Measurements from ENCODE around the gene SEMA5A.

SEMA5A gene

DNA sequence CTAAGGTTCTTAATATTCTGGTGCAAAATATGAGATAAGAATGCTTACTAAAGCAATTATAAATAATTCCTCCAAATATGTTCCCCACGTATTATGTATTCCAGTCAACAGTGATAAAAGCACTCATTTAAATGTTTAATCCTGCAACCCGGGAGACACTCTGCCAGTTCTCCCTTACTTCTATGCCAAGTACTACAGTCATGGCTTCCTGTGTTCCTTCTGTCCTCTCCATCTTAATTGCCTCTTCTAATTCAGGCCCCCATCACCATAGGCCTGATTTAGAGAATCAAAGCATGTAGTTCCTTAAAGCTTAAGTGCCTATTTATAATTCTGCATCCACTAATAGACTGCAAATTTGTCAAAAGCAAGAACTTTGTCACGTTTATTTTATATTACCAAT is 474.8 kb downstream of the SEMA5A start:
- POLR2A ChIA-PET, result no interaction called here
- no peak for TF ChIP-seq CTCF (IDR thresholded peaks at IDR 0.05; ENCODE audit: control extremely low read depth, extremely low read depth, low read depth, missing control alignments)
- CTCF ChIA-PET, result no interaction called here
- no peak for DNase-seq (ENCODE audit: extremely low spot score)

DNA sequence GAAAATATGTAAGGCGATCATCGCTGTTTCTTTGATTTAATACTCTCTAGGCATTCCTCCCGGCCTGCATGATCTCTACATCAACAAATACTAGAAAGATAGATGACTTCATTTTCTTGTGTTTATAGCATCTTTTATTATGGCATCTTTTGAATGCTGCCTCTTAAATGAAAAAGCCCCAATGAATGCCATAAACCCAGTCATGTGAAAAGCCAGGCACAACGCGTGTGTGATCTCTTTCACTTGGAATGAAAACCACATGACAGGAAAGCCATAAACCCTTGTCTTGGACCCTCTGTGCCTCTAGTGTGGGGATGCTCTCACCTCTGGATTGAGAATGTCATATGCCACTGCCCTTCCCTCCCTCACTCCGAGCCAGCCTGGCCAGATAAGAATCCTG is 476.2 kb downstream of the SEMA5A start:
- TF ChIP-seq CTCF (IDR thresholded peaks at IDR 0.05; ENCODE audit: control extremely low read depth, extremely low read depth, low read depth, missing control alignments), result no peak
- ChIA-PET POLR2A (no interaction called here), CTCF (no interaction called here)
- DNase-seq (ENCODE audit: extremely low spot score), result no peak

DNA sequence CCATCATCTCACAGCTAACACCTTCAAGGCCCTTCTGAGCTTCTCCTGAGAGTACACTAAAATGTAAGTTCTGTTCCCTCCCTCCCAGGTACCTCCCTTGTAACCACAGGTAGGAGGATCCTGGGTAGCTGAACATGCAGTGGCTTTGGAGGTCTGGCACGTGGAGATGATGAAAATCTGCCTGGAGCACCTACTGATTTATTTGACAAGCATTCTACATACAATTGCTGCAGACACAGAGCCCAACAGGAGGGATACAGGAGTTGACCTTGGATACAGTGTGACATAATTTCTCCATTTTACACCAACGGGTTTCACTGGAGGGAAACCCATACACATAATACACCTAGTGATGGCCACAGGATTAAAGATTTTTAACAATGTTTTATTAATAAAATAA is 478.7 kb downstream of the SEMA5A start:
- no peak for TF ChIP-seq CTCF (IDR thresholded peaks at IDR 0.05; ENCODE audit: control extremely low read depth, extremely low read depth, low read depth, missing control alignments)
- ChIA-PET CTCF (interaction anchor here (0.8 to 1.4 kb wide), 2 partner anchors 10 to 17 kb away, joined by 4 read pairs; no protein-coding TSS in a partner anchor), POLR2A (no interaction called here)
- DNase-seq (ENCODE audit: extremely low spot score), result no peak

GRCh38 chr5:9066349-9066748 is 479.5 kb downstream of the SEMA5A start:
- POLR2A ChIA-PET, result no interaction called here
- DNase-seq (ENCODE audit: extremely low spot score), result no peak
- CTCF ChIA-PET, result interaction anchor here (0.8 to 1.4 kb wide), 2 partner anchors 9 to 17 kb away, joined by 4 read pairs; no protein-coding TSS in a partner anchor
- TF ChIP-seq CTCF (IDR thresholded peaks at IDR 0.05; ENCODE audit: control extremely low read depth, extremely low read depth, low read depth, missing control alignments), result no peak

DNA sequence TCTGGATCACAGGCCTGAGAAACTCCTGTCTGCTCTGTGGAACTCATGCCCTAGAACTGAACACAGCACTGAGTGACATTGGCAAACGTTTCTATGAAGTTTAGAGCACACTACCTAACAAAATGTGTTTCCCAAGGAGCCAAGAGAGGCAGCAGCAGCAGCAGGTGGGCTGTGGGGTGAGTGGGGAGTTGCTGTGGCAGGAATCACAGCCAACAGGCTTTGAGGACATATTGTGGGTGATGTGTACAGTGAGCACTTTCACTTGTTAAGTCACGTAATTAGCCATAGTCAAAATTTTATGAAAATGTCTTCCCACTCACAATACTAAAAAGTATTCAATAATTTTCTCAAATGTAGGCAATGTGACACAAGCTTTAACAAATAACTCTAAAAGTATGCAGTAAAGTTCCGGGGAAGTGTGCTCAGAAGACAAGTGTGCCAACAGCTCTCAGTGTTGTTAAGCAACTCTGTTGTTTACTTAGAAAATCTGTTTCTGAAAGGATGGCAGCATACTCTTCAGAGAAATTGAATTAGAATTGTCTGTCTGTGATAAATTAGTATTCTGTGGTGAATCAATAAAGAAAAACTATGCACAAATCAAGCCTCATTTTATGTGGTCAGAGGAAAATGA is 482.1 kb downstream of the SEMA5A start:
- ChIA-PET POLR2A (no interaction called here), CTCF (interaction anchor here (1.3 kb wide), 1 partner anchor 9 kb away, joined by 4 read pairs; no protein-coding TSS in a partner anchor)
- no peak for TF ChIP-seq CTCF (IDR thresholded peaks at IDR 0.05; ENCODE audit: control extremely low read depth, extremely low read depth, low read depth, missing control alignments)
- DNase-seq (ENCODE audit: extremely low spot score), result no peak

DNA sequence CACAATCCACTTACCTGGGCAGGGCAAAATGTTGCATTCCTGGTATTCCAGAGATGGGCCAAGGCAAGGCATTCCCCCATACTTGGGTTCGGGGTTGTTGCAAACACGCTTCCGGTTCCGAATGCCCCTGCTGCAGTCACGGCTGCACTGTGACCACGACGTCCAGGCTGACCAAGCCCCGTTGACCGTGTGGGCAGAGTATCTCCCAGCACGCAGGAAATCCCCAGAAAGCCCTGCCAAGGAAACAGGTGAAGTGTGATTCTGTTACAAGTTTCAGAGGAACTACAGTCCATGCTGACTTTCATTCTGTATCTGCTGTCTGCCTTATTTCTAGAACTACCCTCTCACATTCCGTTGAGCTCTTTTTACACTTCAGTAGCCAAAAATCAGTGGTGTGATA is 483.0 kb downstream of the SEMA5A start:
- TF ChIP-seq CTCF (IDR thresholded peaks at IDR 0.05; ENCODE audit: control extremely low read depth, extremely low read depth, low read depth, missing control alignments), result no peak
- CTCF ChIA-PET, result interaction anchor here (1.3 kb wide), 1 partner anchor 8 kb away, joined by 4 read pairs; no protein-coding TSS in a partner anchor
- DNase-seq (ENCODE audit: extremely low spot score), result no peak
- POLR2A ChIA-PET, result no interaction called here
